NAMALWA (cell line): Measurements from ENCODE around the gene PPT2.
A peak's percentile ranks its signal among the peaks of the same experiment; 100 is the strongest.
"Not testable (repeated sequence)": the region's sequence is repeated elsewhere in the genome, so short reads cannot be mapped to it uniquely, and the experiment has no call there.

Experiments
- DNase-seq: peaks from one replicate; pipeline ENCODE4 v3.0.0-alpha.2; 2015; ENCODE audit warnings: low spot score

PPT2 gene

DNA sequence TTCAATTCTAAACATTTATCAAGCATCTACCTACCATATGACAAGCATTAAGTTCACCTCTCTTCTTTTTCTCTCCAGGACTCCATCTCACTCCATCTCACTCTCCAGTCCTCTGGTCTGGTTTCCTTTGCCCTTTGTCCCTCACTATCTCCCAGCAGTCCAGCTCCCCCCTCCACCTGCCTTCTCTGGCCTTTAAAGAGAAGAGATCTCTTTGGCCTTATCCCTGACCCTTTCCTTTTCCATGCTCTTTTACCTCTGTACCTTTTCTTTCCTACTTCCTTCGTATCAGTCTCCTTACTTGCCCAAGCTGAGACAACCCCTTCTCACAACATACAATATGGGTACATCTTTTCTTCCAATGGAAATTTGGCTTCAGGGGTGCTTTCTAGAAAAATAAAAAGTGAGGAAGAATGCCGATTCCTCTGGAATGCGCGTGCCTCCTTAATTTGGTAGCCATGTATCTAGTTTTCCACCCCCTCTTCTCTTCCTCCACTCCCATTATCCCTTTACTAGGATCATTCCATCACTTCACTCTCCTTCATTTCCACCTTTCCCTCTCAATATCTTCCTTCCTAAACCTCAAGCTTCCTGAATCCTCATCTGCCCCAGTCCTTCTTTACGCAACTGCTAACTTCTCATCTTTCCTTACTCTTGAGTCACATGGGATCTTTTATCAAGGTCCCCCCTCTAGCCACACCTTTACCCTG, 22.7 kb downstream of the PPT2 start:
- DNase-seq = no peak

- DNase-seq = peak; percentile 83
These were observed 23.3 kb downstream of the PPT2 start for GRCh38 chr6:32177183-32177787.

GRCh38 chr6:32177788-32178546, 24.0 kb downstream of the PPT2 start, which contains the start of gene RNF5:
Gene RNF5, plus strand, starts transcription at chr6:32178405. Its CDS starts 107 bp downstream, at chr6:32178512.
- DNase-seq = peak; percentile 100

DNA sequence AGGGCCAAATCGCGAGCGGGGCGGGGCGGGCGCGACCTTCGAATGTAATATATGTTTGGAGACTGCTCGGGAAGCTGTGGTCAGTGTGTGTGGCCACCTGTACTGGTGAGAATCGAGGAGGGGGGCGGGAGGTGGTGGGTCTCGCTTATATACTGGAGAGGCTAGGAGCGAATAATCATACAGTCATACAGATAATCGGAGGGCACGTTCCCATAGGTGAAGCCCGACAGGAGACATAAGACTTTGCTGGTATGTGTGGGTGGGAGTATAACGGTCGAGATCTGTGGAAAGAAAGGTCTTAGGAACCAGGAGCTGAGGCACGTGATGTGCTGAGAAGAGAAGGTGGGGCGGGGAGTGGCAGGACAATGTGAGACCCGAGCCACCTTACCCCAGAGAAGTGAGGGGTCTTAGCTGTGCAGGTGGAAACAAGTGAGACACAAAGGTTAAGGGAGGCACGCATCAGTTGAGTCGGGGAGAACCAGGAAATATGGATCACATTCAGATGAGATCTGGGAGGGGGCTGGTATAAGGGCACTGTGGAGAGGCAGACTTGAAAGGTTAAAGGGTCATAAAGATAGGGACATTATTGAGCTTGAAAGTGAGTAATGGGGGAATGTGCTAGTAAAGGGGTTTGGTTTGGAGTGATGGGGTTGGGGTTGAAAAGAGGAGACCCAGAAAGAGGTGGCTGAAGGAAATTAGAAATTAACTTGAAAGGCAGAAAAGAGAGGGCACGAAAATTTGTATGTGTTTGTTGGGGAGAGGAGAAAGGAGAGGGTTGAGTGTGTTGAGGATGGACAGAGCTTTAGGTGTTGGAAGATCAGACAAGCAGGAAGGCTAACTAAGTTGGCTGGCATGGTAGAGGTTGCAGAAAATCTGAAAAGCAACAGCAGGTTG, 24.9 kb downstream of the PPT2 start:
- DNase-seq = peak; percentile 39

- no peak for DNase-seq
These were observed 25.9 kb downstream of the PPT2 start for GRCh38 chr6:32179766-32180405.

DNA sequence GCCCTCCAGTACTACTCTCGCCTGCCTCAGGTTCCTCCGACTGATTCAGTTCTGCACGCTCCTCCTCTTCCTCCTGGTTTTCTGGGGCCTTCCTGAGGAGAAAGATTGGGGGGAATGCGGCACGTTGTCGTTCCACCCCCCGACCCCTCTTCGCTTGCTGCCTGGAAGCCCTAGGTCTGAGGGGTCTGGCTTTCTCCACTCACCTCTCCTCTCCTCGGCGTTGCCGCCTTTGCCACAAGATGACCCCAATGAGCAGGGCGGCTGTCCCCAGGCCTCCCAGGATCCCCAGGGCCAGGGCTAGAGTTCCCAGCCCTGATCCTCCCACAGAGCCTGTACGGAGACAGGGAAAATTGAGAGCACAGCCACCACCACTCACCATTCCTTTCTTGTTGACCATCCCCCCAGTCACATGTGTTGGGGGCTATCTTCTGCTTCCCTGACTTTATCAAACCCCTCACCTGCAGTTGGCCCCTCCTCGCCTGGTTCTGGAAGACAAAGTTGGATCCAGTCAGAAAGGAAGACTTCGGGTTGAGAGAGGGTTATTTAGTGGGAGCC, 27.3 kb downstream of the PPT2 start:
- no peak for DNase-seq

DNA sequence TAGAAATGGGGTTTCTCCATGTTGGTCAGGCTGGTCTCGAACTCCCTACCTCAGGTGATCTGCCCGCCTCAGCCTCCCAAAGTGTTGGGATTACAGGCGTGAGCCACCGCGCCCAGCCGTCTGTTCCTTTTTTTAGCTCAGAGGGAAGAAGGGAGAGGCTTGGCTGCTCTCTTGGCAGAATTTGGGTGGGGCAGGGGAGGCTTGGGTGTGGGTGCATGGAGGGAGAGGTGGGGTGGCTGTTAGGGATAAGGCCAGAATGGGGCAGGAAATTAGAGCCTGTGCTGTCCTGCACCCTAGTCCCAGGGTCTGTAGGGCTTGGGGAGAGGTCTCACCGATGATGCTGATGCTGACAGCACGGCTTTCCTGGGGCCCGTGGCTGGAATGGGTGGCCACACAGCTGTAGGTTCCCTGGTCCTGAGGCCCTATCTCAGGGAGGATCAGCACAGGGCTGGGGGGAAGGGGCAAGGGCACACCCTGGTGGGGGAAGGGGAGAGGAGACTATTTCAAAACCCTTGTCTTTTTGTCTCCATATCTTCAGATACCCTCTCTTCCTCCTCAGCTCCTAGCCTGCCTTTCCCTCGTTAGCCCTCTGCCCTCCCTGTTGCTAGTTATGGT, 28.1 kb downstream of the PPT2 start:
- no peak for DNase-seq

DNA sequence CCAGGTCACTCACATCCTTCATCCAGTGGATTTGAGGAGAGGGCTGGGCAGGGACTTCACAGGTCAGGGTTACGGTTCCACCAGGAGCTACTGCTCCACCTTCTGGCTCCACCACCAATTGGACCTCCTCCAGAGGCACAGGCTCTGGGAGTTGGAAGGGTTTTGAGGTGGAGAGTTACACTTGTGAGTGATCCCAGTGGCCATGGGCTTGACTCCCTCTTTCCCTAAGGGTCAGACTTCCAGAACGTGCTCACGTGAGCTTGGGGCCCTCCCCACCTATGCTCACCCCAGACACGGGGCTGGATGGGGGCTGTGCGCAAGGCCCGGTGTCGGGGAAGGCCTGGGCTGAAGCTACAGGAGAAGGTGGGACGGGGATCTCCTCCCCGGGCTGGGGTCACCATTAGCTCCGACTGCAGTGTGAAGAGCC, 28.6 kb downstream of the PPT2 start:
- no peak for DNase-seq

DNA sequence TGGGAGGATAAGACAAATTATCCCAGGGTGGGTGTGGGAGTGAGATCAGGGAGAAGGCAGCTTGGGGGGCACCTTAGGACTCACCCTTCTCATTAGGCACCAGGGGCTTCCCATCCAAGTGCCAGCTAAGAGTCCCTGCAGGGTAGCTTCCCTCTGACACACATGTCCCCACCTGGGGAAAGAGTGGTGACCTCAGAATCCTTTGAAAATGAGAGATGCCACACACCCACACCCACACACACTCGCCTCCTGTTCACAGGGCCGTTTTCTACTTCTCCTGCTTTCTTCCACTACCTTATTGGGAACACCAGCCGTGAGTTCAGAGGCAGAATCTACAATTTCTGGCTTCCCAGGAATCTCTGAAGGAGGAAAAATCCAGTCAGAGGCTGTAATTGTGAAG, 29.1 kb downstream of the PPT2 start:
- no peak for DNase-seq

DNA sequence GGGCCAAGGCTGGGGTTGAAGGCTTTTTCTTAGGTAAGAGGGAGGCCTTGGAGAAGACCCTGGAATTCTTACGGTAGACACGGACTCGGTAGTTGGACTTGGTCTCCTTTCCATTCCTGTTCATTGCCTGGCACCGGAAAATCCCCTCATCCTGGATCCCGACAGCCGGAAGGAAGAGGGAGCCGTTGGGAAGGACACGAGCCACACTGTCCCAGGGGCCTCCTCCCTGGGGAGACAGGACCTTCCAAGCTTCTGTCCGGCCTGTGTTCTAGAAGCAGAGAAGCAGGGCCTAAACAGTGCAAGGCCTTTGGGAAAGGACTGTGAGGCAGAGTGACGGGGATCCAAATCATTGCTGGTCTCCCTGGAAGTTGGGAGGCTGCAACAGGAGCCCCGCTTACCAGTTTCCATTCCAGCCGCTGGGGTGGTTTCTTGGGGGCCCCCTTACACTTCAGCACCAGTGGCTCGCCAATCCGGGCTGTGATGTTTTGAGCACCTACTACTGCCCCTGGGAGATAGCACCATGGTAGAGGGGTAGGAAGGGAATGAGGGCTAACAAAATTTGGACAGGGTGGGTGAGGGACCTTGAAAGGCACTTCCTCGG, 29.6 kb downstream of the PPT2 start:
- DNase-seq = no peak

- DNase-seq = no peak
These were observed 30.2 kb downstream of the PPT2 start, which contains the start of gene AGER for GRCh38 chr6:32184084-32184640. Gene AGER, minus strand, starts transcription at chr6:32184253. Its CDS starts 31 bp downstream, at chr6:32184222.

GRCh38 chr6:32185681-32186131, 31.8 kb downstream of the PPT2 start:
- not testable (repeated sequence) for DNase-seq

DNA sequence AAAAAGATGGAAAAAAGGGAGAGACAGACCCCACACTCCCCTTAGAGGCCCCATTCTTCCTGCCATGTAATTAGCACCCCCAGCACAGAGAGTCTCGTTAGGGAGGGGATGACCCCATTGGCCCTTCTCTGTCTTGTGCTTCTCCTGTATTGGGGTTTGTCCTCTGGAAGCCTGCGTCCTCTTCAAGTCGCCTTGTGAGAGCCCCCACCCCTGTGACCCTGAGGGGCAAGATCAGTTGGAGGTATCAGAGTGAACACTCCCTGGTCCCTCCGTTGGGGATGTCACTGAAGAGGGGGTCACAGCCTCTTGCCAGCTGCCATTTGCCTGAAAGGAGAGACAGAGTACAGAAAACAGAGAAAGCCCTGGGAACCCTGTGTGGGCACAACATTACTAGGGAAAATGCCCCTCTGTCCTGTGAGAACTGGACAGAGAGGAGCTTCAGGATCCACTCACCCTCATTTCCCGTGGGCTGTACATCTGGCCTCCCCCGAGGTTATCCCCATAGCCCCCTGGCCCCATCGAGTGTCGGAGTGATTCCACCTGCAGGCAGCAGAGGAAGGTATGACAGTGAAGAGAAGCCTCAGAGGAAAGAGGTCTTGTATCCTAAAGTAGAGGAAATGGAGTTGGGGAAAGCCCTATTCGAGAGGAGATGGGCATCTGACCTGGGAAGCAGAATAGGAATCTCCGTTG, 32.4 kb downstream of the PPT2 start:
- not testable (repeated sequence) for DNase-seq

GRCh38 chr6:32187009-32187709, 33.2 kb downstream of the PPT2 start:
- no peak for DNase-seq

DNA sequence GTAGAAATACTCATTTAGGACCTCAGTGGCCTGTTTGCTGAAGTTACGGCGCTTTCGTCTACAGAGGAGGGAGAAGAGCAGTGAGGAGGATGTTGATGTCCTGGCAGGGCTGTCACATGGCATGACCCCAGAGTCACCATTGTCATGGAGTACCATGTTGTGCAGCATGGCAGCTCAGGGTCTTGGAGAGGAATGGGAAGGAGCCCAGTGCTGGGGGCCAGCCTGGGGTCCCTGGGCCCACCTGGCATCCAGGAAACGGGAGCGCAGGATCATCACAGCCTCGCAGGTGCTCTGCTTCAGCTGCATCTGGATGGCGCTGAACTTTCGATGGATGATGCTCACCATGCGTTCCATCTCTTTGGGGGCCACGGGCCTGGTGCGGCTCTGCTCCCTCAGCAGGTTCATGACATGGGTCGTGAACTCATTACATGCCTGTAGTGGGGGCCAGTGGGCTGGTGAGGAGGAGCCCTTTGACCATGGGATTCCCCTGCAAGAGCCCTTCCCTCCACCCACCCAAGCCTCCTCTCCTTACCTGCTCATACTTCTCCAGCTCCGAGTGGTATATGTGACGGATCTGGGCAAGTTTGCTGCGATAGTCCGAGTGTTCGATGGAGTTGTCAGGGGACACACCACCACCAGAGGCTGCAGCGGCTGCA, 33.9 kb downstream of the PPT2 start:
- DNase-seq = not testable (repeated sequence)

DNA sequence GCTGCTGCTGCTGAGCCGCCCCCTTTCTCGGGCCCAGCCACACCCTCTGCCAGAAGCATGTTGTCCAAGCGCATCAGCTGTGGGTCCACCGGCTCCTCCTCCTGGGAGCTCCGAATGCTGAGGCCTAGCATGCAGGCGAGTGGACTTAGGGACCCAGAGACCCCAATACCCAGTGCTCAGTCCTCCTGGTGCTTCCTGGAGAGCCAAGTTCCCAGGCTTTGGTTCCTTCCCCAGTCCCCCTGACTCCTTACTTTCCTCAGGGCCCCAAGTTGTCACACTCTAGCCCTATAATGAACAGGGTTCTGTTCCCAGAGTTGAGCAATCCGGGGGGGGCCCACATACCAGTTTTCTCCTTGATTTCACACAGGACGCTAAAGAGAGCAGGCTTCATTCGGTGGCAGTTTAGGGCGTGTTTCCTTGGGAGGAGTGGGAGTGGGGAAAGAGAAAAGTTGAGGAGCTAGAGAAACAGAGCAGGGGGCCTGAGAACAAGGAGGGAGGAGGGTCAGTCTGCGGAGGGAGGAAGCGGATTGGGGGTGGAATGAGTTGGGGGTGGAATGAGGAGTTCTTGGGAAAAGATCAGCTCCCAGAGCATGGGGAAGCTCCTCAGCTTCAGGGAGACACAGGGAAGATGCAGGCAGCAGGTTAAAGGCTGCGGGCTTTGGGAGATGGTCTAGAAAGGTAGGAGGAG, 34.6 kb downstream of the PPT2 start:
- DNase-seq = no peak

DNA sequence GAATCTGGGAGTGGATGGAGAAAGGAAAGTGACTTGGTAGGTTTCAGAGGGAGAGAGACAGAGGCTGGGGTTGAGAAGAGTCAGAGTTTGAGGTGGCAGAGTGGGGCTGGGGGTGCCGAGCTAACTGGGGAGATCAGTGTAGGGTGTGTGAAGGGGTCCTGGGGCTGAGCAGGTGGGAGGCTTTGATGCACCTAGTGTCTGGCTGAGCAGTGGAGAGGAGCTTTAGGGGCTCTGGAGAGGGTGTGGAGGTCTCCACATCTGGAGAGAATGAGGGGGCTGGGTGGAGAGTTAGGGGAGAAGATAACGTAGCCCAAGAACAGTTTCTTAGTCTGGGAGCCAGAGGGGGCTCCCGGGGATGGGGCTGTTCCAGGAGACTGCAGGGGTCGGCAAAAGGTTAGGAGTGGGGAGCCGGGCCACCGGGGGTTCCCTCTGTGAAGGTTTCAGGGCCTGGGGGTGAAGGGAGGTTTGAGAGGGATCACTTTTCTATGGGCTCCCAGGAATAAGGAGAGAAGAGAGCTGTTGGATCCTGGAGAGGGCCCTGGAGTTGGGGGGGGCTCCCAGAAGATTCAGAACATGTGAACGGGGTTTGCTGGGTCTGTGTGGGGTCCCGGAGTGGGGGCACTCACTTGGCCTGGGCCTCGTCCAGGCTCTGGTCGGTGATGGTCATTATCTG, 35.3 kb downstream of the PPT2 start:
- DNase-seq = peak; percentile 22
